Activated CD8-positive, alpha-beta memory T cell treated with anti-CD3 and anti-CD28 coated beads, Interleukin-2, amount 50 U/mL, for 48 hours (primary cell): ENCODE measurements around the gene KRTAP10-8.
"Not testable (repeated sequence)": the region's sequence is repeated elsewhere in the genome, so short reads cannot be mapped to it uniquely, and the experiment has no call there.

Source experiments
- DNase-seq: peaks from one replicate; pipeline ENCODE4 v3.0.0-alpha.2; 2020

The KRTAP10-8 gene

DNA sequence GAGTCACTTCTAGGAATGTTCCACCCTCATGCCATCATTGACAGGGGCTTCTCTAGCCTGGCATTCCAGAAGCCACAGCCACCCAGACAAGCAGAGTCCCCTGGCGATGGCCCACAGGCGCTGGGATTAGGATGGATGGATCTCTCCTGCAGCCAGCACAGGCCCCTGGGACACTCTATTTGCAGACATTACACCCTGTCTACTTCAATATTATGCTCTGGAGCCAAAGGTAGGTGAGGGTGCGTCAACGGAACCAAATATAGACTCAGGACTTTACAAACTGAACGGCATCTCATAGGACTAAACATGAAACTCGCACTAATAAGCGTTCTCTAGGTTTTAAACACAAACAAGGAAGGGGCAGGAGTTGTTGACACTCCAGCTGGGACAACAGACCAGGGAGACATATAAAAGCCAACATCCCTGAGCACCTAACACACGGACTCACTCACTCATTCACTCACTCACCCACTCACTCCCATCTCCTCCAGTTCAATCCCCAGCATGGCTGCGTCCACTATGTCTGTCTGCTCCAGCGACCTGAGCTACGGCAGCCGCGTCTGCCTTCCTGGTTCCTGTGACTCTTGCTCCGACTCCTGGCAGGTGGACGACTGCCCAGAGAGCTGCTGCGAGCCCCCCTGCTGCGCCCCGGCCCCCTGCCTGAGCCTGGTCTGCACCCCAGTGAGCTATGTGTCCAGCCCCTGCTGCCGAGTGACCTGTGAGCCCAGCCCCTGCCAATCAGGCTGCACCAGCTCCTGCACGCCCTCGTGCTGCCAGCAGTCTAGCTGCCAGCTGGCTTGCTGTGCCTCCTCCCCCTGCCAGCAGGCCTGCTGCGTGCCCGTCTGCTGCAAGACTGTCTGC is 11.5 kb upstream of the KRTAP10-8 start, which contains the start of gene KRTAP10-7:
KRTAP10-7 (plus strand) TSS at position 480 of the 861 bp plus-strand sequence; CDS start at position 505, 25 bp downstream.
- DNase-seq, result not testable (repeated sequence)

DNA sequence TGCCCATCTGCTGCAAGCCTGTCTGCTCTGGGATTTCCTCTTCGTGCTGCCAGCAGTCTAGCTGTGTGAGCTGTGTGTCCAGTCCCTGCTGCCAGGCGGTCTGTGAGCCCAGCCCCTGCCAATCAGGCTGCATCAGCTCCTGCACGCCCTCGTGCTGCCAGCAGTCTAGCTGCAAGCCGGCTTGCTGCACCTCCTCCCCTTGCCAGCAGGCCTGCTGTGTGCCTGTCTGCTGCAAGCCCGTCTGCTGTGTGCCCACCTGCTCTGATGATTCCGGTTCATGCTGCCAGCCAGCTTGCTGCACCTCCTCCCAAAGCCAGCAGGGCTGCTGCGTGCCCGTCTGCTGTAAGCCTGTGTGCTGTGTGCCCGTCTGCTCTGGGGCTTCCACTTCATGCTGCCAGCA is 10.8 kb upstream of the KRTAP10-8 start:
- not testable (repeated sequence) for DNase-seq

DNA sequence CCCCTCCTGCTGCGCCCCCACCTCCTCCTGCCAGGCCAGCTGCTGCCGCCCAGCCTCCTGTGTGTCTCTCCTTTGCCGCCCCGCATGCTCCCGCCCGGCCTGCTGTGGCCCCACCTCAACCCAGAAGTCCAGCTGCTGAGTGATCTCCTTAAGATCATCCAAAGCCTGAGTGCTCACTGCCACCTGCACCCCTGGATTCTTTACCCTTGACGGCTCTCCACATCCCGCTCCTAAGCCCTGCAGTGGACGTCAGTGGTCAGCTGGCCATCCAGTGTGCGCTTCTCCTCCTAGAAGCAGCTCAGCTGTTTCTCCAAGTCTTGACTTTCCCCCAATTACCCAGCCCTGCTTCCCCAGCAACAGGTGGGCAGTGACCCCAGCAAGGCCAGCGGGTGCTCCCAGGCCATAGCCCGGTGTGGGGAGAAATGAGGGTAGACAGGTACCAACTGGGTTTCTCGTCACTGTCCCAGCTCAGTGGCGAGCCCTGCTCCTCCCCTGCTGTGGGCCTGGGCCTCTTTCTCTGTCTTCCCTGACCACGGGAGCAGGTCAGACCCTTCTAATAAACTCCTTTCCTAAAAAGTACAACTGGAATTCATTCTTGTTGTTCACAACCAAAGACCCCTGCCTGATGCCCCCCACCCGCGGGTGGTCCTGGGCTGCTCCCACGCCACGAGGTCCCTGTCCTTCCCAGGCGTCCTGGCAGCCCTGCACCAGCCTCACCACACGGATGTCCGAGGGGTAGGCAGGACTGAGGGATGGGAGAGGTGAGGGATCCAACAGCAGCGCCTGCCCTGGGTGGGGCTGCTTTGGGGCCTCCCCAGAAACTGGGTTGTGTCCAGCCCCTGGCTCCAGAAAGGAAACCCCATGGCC is 10.1 kb upstream of the KRTAP10-8 start:
- no peak for DNase-seq

DNA sequence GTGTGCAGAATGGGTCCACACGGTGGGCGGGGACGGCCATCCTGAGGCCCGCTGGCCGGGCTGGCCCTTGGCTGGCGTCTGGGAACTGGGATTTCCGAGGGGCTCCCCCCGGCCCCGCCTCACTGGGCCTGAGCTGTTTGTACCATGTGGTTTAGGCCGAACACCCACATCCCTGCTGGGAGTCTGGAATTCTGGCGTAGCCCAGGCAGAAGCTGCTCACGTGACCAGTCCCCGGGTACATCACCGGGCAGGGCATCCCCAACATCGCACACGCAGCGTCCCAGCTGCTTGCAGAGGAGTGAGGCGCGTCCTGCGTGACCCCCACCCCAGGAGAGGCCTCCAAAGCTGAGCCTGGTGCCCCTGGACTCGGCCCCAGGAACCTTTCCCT is 9.4 kb upstream of the KRTAP10-8 start:
- DNase-seq, result no peak

DNA sequence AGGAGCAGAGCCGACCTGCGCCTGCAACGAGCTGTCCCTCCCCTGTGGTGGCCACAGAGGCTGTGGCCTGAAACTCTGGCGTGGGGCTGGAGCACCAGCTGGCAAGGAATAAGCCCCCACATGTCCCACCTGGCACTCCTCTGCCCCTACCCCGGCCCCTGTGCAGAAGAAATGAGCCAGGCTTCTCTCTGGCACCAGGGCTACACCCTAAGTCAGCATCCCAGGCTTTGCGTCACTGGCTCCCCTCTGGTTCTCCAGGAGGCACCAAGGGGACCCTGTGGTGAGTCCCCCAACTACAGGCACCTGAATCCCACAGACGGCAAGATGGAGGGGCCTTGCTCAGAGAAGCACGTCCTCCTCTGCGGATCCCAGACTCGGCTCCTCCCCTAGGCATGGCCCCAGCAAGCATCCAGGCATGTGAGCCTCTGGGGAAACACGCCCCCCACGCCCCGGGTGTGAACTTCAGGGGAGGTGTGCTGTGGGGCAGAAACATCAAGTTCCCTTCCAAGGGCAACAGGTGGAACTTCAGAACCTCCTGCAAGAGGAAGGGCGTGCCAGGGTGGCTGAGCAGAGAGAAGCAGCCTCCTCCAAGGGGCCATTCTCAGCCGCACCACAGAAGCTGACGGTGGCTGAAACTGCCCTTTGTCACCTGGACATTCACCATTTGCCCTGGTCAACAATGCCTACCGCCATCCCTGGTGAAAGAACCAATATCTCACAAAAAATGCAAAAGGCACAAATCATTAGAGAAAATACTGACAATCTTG is 8.6 kb upstream of the KRTAP10-8 start:
- no peak for DNase-seq

DNA sequence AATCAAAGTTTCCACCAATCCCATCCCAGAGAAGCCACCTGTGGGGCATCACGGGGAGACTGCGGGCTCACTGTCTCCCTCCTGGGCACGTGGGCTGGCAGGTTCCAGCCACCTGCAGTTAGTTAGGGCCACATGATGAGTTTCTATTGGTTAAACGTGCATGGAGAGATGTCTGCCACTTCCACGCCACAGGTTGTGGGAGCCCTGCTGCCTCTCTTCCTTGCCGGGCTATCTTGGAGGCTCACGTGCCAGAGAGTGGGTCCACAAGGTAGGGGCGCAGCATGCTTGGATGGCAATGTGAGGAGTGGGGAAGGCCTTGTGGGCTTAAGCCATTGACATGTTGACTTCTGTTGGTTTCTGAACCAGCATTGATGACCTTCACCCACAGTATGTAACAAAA is 8.0 kb upstream of the KRTAP10-8 start:
- DNase-seq, result no peak

DNA sequence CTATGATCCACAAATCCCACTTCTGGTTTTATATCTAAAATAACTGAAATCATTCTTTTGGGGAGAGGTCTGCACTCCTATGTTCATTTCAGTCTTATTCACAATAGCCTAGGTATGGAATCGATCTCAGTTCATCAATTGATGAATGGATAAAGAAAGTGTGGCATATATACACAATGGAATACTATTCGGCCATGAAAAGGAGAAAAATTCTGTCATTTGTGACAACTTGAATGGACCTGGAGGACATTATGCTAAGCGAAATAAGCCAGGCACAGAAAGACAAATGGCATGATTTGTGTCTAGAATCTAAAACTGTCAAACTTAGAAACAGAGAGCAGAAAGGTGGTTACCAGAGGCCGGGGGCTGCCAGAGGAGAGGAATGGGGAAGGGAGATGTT is 5.4 kb upstream of the KRTAP10-8 start:
- DNase-seq, result no peak

DNA sequence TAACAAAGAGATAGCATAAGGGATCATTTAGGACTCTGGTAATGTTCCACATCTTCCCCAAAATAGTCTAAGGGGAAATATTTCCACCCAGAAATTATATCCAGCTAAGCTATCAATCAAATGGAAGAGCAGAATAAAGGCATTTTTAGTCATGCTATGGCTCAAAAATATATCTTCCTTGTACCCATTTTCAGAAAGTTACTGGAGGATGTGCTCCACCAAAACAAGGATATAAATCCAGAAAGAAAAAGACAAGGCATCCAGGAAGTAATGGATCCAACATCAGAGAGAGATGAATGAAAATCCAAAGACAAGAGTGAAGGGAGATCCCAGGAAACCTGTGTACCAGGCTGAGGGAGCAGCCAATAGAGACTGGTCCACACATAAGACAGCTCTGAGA is 2.7 kb upstream of the KRTAP10-8 start:
- DNase-seq, result no peak

DNA sequence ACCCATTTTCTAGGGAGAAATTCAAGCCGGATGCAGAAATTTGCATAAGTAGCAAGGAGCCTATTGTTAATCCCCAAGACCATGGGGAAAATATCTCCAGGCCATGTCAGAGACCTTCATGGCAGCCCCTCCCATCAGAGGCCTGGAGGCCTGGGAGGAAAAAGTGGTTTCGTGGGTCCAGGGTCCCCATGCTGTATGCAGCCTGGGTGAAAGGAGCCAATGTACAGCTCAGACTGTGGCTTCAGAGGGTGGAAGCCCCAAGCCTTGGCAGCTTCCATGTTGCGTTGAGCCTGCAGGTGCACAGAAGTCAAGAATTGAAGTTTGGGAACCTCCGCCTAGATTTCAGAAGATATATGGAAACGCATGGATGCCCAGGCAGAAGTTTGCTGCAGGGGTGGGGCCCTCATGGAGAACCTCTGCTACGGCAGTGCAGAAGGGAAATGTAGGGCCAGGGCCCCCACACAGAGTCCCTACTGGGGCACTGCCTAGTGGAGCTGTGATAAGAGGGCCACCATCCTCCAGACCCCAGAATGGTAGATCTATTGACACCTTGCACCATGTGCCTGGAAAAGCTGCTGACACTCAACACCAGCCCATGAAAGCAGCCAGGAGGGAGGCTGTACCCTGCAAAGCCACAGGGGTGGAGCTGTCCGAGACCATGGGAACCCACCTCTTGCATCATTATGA is 1.6 kb upstream of the KRTAP10-8 start:
- not testable (repeated sequence) for DNase-seq

DNA sequence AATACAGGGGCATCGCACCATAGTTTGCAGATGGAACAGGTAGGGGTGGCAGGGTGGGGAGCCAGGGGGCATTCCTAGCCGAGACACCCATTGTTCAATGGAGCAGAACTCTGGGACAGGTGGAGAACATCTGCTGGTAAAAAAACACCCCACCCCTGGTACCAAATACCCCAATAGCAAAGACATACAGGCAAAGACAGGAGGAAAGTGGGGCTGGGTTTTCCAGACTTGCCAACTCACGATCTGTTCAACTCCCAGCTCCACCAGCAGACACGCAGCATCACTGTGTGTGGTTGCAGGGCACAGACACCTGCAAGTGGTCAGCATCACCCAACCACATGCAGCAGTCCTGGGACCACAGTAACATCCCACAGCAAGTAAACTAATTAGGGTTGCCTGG is 328 bp upstream of the KRTAP10-8 start:
- DNase-seq, result no peak

DNA sequence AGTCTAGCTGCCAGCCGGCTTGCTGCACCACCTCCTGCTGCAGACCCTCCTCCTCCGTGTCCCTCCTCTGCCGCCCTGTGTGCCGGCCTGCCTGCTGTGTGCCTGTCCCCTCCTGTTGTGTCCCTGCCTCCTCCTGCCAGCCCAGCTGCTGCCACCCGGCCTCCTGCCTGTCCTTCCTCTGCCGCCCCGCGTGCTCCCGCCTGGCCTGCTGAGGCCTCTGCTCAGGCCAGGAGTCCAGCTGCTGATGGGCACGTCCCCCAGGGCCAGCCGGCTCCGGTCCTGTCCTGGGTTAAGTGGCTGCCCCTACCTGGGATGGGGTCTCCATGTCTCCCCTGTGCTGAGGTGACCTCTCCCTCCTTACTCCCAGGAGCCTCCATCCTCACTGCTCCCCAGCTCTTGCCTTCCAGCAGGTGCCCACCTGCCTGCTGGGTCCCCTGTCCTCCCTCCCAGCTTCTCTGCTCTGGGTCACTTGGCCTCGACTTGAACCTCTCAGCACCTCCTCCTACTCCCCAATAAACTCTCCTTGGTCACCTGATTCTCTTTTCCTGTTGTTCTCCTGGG is 870 bp downstream of the KRTAP10-8 start:
- DNase-seq, result no peak

DNA sequence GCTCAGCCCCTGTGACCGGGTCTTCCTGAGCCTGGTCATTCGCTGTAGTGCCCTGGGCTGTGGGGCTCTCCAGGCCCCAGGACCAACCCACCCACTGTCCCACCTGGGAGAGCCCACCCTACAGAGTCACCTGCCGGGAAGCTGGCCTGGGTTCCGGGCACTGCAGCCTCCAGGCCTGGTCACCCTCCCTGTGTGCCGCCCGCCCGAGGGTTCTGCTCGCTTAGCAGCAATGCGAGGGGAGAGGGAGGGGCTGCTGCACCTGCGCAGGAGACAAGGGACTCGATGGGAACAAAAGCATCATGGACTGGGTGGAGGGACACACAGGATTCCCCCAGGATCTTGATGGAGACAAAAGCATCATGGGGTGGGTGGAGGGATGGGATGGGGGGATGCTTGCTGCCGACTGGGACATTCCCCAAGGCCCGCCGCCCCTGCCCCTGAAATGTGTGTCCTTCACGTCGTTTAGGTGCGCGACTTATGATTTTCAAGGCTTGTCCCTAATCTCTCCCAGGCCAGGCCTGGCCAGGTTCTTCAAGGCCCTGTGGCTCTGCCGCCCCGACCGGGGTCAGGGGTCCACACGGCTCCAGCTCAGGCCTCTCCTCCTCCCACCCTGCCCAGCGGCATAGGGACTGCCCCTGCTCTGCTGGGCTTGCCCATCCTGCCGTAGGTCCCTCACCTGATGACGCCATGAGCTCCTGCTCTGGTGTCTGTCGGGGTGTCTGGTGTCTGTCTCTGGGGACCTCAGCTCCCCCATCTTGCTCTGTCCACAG is 1.7 kb downstream of the KRTAP10-8 start:
- DNase-seq, result no peak

DNA sequence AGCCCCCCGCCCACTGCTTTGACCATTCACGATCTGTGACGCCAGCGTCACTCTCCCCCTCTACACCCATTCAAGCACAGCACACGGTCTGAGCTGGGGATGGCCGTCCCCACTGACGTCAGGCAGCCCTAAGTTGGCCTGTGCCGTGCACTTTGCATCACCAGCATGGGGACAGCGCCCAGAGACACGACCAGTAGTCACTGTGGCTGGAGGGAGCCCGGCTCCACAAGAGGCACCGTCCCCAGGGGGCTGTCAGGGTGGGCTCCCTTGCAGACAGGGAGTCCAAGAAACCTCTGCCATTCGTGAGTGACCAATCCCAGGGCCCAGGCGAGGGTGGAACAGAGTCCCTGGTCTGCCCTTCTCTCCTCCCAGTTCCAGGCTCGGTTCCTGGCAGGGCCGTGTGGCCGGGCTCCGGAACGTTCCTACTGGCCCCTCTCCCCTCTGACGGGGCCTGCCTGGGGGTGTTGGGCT is 2.3 kb downstream of the KRTAP10-8 start:
- no peak for DNase-seq

DNA sequence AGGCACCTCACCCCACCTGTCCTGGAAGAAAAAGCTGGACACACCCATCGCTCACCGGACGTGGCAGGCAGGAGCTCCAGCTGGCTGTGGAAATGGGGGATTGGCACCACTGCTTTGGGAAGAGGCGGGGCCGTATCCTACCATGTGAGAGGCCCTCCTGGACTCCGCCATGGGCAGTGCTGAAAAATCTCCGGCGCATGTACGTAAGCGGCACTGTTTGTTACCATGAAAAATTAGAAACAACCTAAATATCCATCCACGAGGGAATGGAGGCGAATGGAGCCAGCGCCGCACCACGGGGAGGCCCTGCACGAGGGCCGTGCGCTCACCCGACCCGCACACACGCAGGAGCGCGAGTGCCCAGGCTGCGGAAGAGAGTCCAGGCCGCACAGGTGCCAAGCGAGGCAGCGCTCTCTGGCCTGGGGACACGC is 3.1 kb downstream of the KRTAP10-8 start:
- no peak for DNase-seq

DNA sequence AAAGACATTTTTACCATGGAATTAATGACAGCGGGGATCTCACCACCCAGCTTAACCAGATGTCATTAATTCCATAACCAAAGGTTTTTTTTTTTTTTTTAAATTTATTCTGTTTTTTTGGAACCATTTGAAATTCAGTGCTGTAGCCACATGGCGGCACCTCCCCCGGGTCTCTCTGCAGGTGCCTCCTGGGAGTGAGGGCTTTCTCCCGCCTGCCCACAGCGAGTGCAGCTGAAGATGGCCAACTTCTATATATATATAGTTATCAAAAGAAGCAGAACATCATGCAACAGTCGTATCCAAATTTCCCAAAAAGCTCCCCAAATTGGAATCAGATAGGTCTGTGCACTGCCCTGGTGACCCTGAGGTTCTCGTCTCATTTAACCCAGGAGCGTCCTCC is 3.6 kb downstream of the KRTAP10-8 start:
- DNase-seq, result no peak

DNA sequence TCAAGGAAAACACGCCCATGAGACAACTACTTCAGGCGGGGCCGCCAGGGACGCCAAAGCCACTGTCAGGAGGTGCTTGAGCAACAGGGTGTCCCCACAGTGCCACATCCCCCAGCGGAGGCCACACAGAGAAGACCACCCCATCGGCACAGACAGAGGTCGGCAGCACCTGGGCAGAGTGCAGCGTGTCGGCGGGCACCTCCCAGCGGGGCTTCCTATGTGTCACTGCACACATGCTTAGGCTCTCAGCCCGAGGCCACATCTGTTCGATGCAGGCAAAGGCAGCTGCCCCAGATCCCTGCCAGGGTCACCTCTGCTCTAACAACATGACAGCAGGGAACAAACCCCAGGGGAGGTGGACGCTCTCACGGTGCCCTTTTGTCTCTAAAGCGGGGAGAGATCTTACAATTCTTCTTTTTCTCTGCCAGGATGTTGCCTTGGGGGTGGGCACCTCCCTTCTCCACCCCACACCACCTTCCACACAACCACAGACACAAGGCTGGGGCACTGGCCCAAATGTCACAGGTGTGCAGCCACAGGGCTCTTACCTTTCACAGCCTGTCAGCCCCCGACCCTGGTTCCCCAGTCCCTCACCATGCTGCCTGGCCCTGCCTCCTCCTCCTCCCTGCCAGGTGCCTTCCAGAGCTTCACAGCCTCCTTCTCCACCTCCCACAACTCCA is 4.2 kb downstream of the KRTAP10-8 start:
- no peak for DNase-seq

DNA sequence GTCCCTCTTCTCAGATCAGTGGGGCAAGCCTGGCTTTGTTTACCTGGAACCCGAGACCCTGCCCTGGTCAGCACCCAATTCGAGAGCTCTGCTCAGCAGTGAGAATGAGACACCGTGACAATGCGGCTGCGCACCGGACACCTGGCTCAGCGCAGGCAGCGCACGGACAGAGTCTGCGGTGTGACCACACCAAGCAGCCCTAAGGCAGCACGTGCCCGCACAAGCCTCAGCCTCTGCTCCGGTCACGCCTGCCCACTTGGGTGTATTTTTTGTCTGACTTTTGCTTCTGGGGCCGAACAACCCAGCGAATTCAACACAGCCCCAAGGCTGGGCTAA is 4.7 kb downstream of the KRTAP10-8 start:
- no peak for DNase-seq

DNA sequence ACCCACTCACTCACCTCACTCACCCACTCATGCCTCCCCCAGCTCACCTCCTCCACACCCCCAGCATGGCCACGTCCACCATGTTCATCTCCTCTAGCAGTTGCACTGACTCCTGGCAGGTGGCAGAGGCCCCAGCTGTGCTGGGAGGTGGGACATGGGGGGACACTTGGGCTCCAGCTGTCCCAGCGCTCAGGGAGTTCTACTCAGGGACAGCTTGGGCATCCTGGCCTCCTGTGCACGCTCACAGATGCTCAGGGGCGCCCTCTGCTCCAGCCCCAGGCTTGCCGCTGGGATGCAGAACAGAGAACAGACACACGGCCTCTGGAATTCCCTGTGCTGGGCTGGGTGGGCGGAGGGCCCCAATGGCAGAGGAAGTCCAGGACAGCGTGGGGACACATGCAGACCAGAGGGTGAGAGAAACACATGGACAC is 5.2 kb downstream of the KRTAP10-8 start:
- no peak for DNase-seq

DNA sequence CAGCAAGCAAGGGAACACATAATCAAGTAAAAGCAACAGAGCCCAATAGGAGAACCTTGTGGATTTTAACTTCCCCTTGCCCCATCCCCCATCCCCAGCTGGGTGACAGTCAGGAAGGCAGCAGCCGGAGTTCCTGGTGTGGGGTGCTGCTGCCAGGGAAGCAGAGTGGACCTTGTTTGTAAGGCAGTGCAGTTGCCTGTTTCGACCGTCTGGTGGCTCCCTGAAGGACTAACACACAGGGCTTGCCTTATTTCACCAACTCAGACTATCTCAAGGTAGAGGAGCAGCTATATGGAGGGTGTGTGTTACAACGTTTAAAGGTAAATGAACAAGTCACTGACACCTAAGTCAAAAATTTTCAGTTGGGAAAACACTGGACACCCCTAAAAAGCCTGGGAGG is 6.6 kb downstream of the KRTAP10-8 start:
- DNase-seq, result no peak

DNA sequence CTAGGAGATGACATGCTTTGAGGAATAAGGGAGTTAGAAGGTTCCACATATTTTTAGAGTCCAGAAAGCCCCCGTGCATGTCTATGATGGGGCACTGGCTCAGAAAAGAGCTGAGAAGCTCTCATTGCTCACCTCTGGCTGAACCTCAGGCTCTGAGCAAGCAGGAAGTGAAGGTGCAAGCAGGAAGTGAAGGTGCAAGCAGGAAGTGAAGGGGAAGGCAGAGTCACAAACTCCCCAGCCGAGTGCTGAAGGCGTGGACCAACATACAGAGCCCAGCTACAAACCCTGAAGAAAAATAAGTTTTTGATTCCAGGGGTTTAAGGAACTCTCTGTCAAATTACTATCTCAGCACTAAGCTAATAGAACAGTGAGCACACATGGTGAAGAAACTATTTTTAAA is 7.0 kb downstream of the KRTAP10-8 start:
- DNase-seq, result peak; percentile 64

DNA sequence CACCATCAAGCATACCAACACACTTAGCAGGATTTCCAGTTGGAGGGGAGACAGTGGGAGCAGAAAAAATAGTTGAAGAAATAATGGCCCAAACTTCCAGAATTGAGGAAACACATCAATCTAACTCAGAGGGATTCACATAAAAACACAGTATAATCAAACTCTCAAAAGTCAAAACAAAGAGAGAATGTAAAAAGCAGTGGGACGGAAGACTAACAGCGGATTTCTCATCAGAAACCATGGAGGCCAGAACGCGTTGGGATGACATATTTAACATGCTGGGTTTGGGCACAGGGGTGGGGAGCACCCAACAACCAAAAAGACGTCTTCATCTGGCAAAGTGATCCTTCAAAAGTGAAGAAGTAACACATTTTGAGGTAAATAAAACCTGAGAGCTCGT is 8.0 kb downstream of the KRTAP10-8 start:
- no peak for DNase-seq
